HG03045 (cell line): ENCODE results near the gene USP40.

Experiments used
- ATAC-seq: cut with Tn5 transposase; IDR thresholded peaks from one replicate; pipeline ENCODE4 v1.9.1; 2021; ENCODE audit warnings: mild to moderate bottlenecking, moderate library complexity; ENCODE audit not compliant: unreplicated experiment

Gene USP40

DNA sequence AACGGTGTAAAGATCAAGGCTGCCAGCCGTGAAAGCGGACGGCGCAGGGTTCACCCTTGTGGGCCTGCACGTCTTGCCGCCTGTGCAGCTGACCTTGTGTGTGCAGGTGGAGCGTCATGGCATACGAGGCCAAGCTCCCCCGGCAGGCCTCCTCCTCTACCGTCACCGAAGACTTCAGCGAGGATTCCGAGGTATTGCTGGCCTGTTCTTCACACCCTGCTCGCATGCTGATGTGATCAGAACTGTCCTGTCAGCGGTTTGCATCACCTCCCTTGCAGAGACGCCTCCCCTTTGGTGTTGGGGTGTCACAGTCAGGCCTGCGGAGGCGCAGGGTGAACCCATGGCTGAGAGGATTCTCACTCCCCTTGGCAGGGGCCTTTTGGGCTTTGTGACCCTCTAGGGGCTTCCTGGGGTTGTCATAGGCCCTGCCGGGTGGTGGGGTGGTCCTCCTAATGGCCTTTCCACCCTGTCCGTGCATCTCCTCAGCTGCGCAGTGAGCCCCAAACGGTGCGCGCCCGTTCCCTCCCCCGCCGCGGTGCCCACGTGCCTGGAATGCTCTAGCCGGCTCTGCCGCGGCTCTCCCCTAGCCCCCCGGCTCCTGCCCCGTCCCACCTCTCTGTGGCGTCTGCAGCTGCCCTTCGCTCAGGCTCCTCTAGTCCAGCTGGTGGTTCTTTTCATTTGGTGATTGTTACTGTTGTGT, 119.8 kb downstream of the USP40 start:
- no peak for ATAC-seq

- ATAC-seq, result no peak
These were observed 120.5 kb downstream of the USP40 start for GRCh38 chr2:233446121-233446520.

DNA sequence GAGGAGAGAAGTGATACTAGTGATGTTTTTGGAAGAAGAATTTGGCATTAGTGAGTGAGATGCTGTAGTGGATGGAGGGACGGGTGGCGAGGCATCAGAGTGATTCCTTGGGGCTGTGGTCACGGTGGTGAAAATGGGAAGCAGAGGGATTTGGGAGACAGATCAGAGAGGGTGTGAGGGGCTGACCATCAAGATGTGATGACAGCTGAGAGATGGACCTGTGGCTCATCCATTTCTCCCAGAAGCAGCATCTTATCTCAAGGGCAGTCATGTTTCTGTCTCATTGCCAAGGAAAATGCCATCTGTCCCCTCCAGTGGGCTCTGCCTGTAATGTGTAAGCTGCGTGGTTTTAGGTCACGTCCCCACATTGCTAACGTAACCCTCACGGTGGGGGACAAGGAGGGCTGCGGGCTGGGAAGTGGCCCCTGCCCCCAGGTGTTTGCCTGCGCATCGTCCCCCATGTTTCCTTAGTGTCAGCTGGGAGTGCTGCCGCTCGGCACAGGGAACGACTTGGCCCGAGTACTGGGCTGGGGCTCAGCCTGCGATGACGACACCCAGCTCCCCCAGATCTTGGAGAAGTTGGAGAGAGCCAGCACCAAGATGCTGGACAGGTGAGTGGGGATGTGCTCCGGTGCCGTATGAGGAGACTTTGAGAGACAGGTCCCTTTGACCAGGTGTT, 121.3 kb downstream of the USP40 start:
- no peak for ATAC-seq

- ATAC-seq, result no peak
These were observed 122.1 kb downstream of the USP40 start for GRCh38 chr2:233444501-233444900.

DNA sequence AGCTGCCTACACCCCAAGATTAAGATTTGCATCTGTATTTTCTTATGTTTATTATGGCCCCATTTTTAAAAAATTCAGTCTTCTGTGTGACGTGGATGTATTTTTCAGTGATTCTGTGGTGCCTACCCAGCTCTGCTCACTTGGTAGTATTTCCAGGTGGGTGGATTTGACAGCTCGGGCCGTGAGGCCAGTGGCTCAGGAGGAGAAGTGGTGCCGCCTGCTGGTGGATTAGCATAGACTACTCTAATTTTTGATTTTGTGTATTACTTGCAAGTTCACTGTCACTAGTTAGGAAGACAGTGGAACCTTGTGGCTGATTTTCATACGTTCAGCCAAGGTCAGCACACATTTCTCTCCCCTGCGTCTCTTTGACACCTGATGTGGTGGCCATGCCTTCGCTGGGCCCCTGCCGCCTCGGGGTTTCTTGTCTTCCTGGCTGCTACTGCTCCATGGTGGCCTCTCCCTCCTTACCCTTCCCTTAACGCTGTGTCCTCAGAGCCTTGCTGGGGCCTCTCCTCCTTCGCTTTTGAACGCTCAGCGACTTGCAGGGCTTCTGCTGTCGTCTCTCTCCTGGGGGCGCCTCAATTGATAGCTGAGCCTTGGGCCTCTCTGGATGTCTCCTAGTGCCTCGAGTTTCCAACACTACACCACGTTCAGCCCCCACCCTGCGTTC, 122.9 kb downstream of the USP40 start:
- no peak for ATAC-seq

GRCh38 chr2:233442028-233442310, 124.6 kb downstream of the USP40 start:
- no peak for ATAC-seq

GRCh38 chr2:233441161-233442027, 125.2 kb downstream of the USP40 start:
- no peak for ATAC-seq

- no peak for ATAC-seq
These were observed 125.9 kb downstream of the USP40 start for GRCh38 chr2:233440714-233441113.

DNA sequence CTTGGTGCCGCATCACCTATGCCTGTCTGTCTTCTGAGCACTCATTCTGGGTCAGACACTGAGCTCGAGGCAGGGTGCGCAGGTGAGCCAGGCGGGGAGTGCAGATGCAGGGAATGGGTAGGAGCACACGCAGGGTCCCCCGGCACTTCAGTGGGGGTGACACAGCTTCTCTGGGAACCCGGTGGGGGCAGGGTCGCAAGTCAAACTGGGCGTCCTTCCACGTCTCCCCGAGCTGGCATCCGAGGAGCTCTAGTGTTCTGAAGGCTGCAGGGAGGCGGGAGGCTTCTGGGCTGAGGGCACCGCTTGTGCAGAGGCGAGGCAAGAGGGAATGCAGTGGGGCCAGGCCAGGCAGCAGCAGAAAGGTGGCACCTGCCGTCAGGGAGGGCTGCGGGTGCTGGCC, 126.3 kb downstream of the USP40 start:
- no peak for ATAC-seq

GRCh38 chr2:233439191-233439590, 127.4 kb downstream of the USP40 start:
- no peak for ATAC-seq

GRCh38 chr2:233438573-233439147, 127.9 kb downstream of the USP40 start:
- no peak for ATAC-seq

GRCh38 chr2:233437439-233437955, 129.1 kb downstream of the USP40 start:
- ATAC-seq, result no peak

- no peak for ATAC-seq
These were observed 129.7 kb downstream of the USP40 start for GRCh38 chr2:233436691-233437438.

DNA sequence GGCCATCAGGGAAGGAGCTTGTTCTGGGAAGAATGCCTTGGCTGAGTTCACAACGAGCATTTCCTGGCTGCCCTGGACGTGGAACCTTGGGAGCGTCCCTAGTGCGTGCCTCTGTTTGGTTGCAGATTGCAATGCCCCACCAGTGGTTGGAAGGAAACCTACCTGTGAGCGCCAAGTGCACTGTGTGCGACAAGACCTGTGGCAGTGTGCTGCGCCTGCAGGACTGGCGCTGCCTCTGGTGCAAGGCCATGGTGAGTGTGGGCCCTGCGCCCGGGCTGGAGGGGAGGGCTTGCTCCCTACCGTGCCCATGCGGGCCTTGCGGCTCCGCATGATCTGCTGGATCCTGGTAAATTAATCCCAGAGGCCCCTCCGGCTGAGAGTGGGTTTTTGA, 130.4 kb downstream of the USP40 start:
- ATAC-seq, result no peak

GRCh38 chr2:233435436-233436190, 131.0 kb downstream of the USP40 start:
- ATAC-seq, result no peak

GRCh38 chr2:233434666-233435330, 131.8 kb downstream of the USP40 start:
- no peak for ATAC-seq

DNA sequence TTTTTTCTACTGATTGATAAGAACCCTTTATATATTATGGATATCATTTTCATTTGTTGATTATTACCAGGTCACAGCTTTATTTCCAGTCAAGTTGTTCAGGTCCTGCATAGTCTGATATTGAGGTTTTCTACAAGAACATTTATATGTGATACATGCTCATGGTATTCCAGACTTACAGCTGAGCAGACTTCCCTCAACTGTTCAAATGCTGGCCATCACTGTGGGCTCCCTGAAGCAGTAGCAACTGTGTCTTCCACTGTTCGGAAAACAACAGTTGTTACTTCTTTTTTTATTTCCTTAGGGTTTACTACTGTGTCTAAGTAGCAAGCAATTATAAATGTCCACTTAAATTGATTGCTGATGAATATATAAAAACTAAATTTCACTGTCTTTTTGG, 132.8 kb downstream of the USP40 start:
- no peak for ATAC-seq

DNA sequence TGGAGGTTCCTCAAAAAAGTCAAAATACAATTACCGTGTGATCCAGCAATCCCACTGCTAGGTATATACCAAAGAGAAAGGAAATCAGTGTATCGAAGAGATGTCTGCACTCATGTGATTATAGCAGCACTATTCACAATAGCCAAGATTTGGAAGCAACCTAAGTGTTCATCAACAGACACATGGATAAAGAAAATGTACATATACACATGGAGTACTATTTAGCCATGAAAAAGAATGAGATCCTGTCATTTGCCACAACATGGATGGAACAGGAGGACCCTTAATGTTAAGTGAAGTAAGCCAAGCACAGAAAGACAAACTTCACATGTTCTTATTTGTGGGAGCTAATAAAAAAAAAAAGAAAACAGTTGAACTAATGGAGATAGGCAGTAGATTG, 133.6 kb downstream of the USP40 start:
- ATAC-seq, result no peak

GRCh38 chr2:233430651-233431050, 135.9 kb downstream of the USP40 start:
- no peak for ATAC-seq
